ENCODE results near the gene RXRA. TPM values are rescaled to one million over a fixed set of nuclear protein-coding genes. Genes with fewer than 3 reads are reported as not detected.

Gene RXRA
- total and polyA plus RNA-seq, 2 donors (not counting 3 experiments of a cell fraction or from before 2014, with no cell fraction given): 15.4 to 37.4 TPM

GRCh38 chr9:134476942-134477335 is 150.7 kb downstream of the RXRA start:
- no peaks in the 10 kb centered on the region for H3K36me3 ChIP-seq (ENCODE audit: control insufficient read depth in 2 of 2, extremely low read depth in 1 of 2, insufficient read depth in 2 of 2, low read length in 2 of 2)
- ChIA-PET CTCF (no interaction called here), POLR2A (no interaction called here)
- no peaks in the 10 kb centered on the region for H3K9me1 ChIP-seq (replicated peaks; ENCODE audit: control insufficient read depth, extremely low read depth, insufficient read depth, low read length)
- intact Hi-C loops (cut with micrococcal nuclease) (no loop called here), dilution Hi-C loops (cut with MboI; ENCODE audit: extremely low pct_ligation_motif_present, low sequenced_read_pairs) (no loop called here)
- H3K4me3 ChIP-seq (replicated peaks in 1 of 3; ENCODE audit: insufficient read depth in 1 of 3, low read depth in 1 of 3, low read length in 3 of 3): no peak overlapping the region
- H3K79me2 ChIP-seq (ENCODE audit: control insufficient read depth, insufficient read depth, low read length): no peaks in the 10 kb centered on the region
- H3K9ac ChIP-seq (replicated peaks; ENCODE audit: extremely low read depth, insufficient read depth, low read length): no peak overlapping the region
- no peak overlapping the region for H3K27ac ChIP-seq (ENCODE audit: insufficient read depth, low read depth, low read length)
- TF ChIP-seq POLR2A (IDR thresholded peaks at IDR 0.05; ENCODE audit: low read depth, low read length) (no peak), EZH2 (IDR thresholded peaks at IDR 0.05; ENCODE audit: borderline replicate concordance, low read depth, low read length, severe bottlenecking) (no peak), GATA2 (IDR thresholded peaks at IDR 0.05; ENCODE audit: insufficient read depth, insufficient read length, low read depth, low read length) (no peak), MYC (IDR thresholded peaks at IDR 0.05; ENCODE audit: low read depth, low read length) (no peak), FOS (IDR thresholded peaks at IDR 0.05; ENCODE audit: borderline replicate concordance, insufficient read depth, low read length) (no peak), CTCF (IDR thresholded peaks at IDR 0.05; ENCODE audit: extremely low read depth in 1 of 2, insufficient read depth in 1 of 2, low read depth in 1 of 2, low read length in 2 of 2) (no peak), POLR2AphosphoS5 (IDR thresholded peaks at IDR 0.05; ENCODE audit: insufficient read depth, low read depth, low read length) (no peak)
- TF ChIP-seq, protein P1, sequence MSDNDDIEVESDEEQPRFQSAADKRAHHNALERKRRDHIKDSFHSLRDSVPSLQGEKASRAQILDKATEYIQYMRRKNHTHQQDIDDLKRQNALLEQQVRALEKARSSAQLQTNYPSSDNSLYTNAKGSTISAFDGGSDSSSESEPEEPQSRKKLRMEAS (IDR thresholded peaks at IDR 0.05; ENCODE audit: insufficient read depth, insufficient read length): no peak
- no TSS peak for BruUV-seq (replicated peaks)
- no peaks in the 10 kb centered on the region for H4K20me1 ChIP-seq (replicated peaks; ENCODE audit: control insufficient read depth, extremely low read depth, insufficient read depth, low read length)
- no peak overlapping the region for H3K4me2 ChIP-seq (ENCODE audit: insufficient read depth, low read length)
- DNase-seq (ENCODE audit: low read depth, low spot score): no peak
- no peak for FAIRE-seq
- H2AFZ ChIP-seq (ENCODE audit: low read depth, low read length): no peak overlapping the region
- H3K9me3 ChIP-seq (replicated peaks; ENCODE audit: control insufficient read depth, insufficient read depth, low read length): no peaks in the 10 kb centered on the region
- no peaks in the 10 kb centered on the region for H3K27me3 ChIP-seq (ENCODE audit: control insufficient read depth in 2 of 2, insufficient read depth in 2 of 2, low read length in 2 of 2)
- H3K4me1 ChIP-seq (ENCODE audit: control insufficient read depth, extremely low read depth, insufficient read depth, low read length): peaks cover 13% of the 10 kb centered on the region

Data from endothelial cell of umbilical vein (primary cell).